Prostate gland (tissue), 2 donors: Measurements from ENCODE around the gene NPLOC4. TPM values are rescaled to one million over a fixed set of nuclear protein-coding genes. Genes with fewer than 3 reads are reported as not detected.

Source experiments
- DNase-seq: peaks from one replicate; pipeline ENCODE4 v3.0.0-alpha.2; 2019; ENCODE audit warnings: low spot score
- H3K27ac ChIP-seq, 2 donors: fragments of 200-600 bp; sonication (generic); 2 replicates each; pipeline ENCODE4 v1.5.1; 2017 to 2019
- H3K27me3 ChIP-seq: fragments of 200-600 bp; sonication (generic); replicated peaks from 2 replicates; pipeline ENCODE4 v1.5.1; 2019; ENCODE audit not compliant: insufficient read depth
- H3K36me3 ChIP-seq, 2 donors: fragments of 200-600 bp; sonication (generic); 1 replicate in 1 of 2; 2 replicates in 1 of 2; pipeline versions ENCODE4 v1.5.1 to v1.8.1; 2017 to 2019
- H3K4me1 ChIP-seq: fragments of 200-600 bp; sonication (generic); replicated peaks from 2 replicates; pipeline ENCODE4 v1.5.1; 2019
- H3K4me3 ChIP-seq, 2 donors: fragments of 200-600 bp; sonication (generic); 2 replicates each; pipeline ENCODE4 v1.5.1; 2017 to 2019
- H3K9me3 ChIP-seq: fragments of 200-600 bp; sonication (generic); 2 replicates; pipeline ENCODE4 v1.5.1; 2017
- CTCF ChIP-seq, 4 experiments: fragments of 200-600 bp in 2 of 4; fragments of 450-650 bp in 2 of 4; sonication (generic) in 2 of 4; IDR thresholded peaks; 1 replicate in 3 of 4; 2 replicates in 1 of 4; pipeline ENCODE4 v1.5.1; 2016 to 2019; ENCODE audit warnings: antibody characterized with exemption in 4 of 4, mild to moderate bottlenecking in 2 of 4, moderate library complexity in 2 of 4
- POLR2A ChIP-seq: fragments of 450-650 bp; IDR thresholded peaks from one replicate; pipeline ENCODE4 v1.6.1; 2016; ENCODE audit warnings: antibody characterized with exemption, mild to moderate bottlenecking
- POLR2AphosphoS5 ChIP-seq: sonication (generic); formaldehyde crosslinking; IDR thresholded peaks from one replicate; pipeline ENCODE4 v1.6.1; 2017; ENCODE audit warnings: antibody characterized with exemption
- WGBS: methylation state at CpG from one replicate; pipeline ENCODE4 v1.1.5; 2018; 5-methylcytosine and 5-hydroxymethylcytosine counted together
- intact Hi-C: fragments of 100-400 bp; cut with DNase I; formaldehyde crosslinking; loops from one replicate; pipeline ENCODE4 v1.14.2; 2022
- total RNA-seq, 2 donors: library from RNA; depleted of rRNA; stranded (reverse); fragments of >200 nt; gene quantifications; one replicate each; pipeline ENCODE4 v1.1.0, GENCODE V29; 2016

Gene NPLOC4
- total RNA-seq, 2 donors from 2014 or later = 40.1 to 84.8 TPM

DNA sequence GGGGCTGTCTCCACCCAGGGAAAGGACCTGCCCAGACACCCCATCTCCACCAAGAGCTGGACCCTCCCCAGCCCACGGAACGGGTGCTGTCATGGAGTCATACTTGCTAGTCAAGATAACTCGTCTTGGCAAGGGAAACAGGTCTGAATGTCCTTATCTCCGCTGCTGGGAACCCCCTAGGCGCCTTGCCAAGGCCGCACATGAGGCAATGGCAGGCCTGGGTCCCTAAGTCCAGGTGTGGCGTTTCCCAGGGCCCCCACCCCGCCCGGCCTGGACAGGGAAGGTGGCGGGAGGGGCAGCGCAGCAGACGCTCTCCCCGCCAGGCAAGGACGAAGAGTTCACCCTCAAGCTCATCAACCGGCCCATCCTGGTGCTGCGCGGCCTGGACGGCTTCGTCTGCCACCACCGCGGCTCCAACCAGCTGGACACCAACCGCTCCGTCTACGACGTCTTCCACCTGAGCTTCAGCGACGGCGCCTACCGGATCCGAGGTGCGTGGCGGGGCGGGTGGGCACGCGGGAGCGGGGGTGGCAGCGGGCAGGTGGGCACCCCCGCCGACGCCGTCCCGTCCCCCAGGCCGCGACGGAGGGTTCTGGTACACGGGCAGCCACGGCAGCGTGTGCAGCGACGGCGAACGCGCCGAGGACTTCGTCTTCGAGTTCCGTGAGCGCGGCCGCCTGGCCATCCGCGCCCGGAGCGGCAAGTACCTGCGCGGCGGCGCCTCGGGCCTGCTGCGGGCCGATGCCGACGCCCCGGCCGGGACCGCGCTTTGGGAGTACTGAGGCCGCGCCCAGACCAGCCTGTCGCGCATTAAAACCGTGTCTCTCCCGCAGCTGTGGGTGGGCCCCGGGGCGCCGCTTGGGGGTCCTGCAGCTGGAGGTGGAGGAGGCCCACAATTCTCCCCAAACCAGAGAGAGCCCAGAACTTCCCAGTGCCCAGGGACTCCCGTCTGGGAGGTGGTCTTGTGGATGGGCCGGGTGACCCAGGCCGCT, 100.3 kb downstream of the NPLOC4 start:
- peaks cover 4% of the 10 kb centered on the region for H3K27me3 ChIP-seq
- H3K36me3 ChIP-seq = peaks cover 0 to 11% of the 10 kb centered on the region in 2 donors
- H3K27ac ChIP-seq = no peak overlapping the region
- intact Hi-C loops = no loop called here
- TF ChIP-seq CTCF (IDR thresholded peaks at IDR 0.05) = no peak
- no peak for TF ChIP-seq POLR2AphosphoS5
- TF ChIP-seq POLR2A = no peak
- no peak overlapping the region for H3K4me3 ChIP-seq
- no peaks in the 10 kb centered on the region for H3K9me3 ChIP-seq
- WGBS = 20% methylated on average over 57 of the region's 89 CpGs
- no peak for DNase-seq
- no peaks in the 10 kb centered on the region for H3K4me1 ChIP-seq

GRCh38 chr17:81535480-81536298, 101.2 kb downstream of the NPLOC4 start:
- TF ChIP-seq POLR2A (no peak), POLR2AphosphoS5 (no peak), CTCF (IDR thresholded peaks at IDR 0.05) (no peak)
- no peak for DNase-seq
- intact Hi-C loops = no loop called here
- Histone ChIP-seq H3K4me1 (no peaks in the 10 kb centered on the region), H3K4me3 (no peak overlapping the region), H3K27ac (no peak overlapping the region), H3K27me3 (peaks cover 4% of the 10 kb centered on the region), H3K36me3 (peaks cover 0 to 10% of the 10 kb centered on the region in 2 donors), H3K9me3 (no peaks in the 10 kb centered on the region)
- WGBS = 67% methylated on average over 13 of the region's 13 CpGs

- Histone ChIP-seq H3K4me1 (no peaks in the 10 kb centered on the region), H3K36me3 (peaks cover 0 to 3% of the 10 kb centered on the region in 2 donors), H3K27me3 (peaks cover 4% of the 10 kb centered on the region), H3K9me3 (no peaks in the 10 kb centered on the region), H3K27ac (no peak overlapping the region), H3K4me3 (no peak overlapping the region)
- no peak for DNase-seq
- intact Hi-C loops = no loop called here
- TF ChIP-seq POLR2A = no peak
- TF ChIP-seq CTCF (IDR thresholded peaks at IDR 0.05) = no peak
- no peak for TF ChIP-seq POLR2AphosphoS5
- 89% methylated on average over 5 of the region's 5 CpGs for WGBS
Observed at GRCh38 chr17:81535007-81535328, 101.9 kb downstream of the NPLOC4 start.

DNA sequence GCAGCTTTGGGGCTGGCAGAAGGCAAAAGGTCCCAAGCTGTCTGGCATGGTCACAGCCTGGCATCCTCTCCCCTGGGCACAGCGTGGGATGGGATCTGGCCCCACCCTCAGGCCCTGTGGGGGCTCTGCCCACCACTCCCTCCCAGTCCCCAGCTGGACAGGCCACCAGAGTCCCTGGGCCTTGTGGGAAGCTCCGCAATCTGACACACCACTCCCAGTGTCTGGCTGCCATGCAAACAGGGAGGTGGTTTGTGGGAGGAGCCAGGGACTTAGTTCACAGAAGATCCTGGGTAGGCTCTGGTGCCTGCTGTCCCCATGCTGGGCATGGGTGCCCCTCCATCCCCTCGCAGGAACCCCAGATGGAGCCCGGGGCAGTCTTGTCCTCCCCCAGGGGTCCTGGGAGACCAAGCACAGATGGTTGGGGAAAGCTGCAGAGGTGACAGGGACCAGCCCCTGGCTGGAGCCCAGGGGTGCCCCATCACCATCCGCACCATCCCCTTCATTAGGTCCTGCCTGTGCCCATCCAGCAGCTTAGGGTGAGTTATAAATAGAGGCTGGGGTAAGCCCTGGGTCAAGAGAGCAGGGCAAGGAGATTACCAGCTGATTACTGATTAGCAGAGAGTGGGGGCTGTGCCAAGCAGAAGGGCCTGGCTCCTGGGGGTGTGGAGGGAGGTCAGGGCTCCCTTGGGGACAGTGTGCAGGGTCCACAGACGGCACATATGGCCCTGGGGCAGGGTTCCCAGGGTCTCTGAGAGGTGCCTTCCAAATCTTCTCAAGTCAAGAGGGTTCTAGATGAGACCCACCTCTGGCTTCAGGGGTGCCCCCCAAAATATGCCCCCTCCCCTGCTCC, 102.5 kb downstream of the NPLOC4 start:
- Histone ChIP-seq H3K27me3 (peaks cover 4% of the 10 kb centered on the region), H3K4me3 (no peak overlapping the region), H3K9me3 (no peaks in the 10 kb centered on the region), H3K4me1 (no peaks in the 10 kb centered on the region), H3K36me3 (no peaks in the 10 kb centered on the region), H3K27ac (no peak overlapping the region)
- WGBS = 63% methylated on average over 6 of the region's 6 CpGs
- intact Hi-C loops = no loop called here
- TF ChIP-seq POLR2AphosphoS5 (no peak), POLR2A (no peak), CTCF (IDR thresholded peaks at IDR 0.05) (no peak)
- DNase-seq = no peak
